IPS DF 19.7 (cell line): ENCODE data around the gene SMURF2.
"Not testable (repeated sequence)": the region's sequence is repeated elsewhere in the genome, so short reads cannot be mapped to it uniquely, and the experiment has no call there.

Source experiments
- DNase-seq: peaks from one replicate; pipeline ENCODE4 v3.0.0-alpha.2; 2013; ENCODE audit warnings: low read depth, low spot score

Gene SMURF2

DNA sequence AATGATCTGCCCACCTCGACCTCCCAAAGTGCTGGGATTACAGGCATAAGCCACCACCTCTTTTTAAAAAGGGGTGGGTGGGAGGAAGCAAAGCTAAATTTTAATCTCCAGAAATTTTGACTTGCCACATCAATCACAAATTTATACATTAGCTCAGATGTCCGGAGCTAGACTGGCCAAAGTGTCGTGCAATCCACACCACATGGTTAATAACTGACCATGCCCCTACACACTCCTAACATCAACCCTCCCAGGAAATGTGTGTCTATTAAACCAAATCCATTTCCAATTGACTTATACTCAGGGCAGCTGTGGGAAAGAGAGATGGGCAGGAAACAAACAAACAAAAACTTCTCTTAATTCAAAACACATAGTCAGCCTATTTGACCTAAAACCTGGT is 29.9 kb downstream of the SMURF2 start:
- DNase-seq = no peak

DNA sequence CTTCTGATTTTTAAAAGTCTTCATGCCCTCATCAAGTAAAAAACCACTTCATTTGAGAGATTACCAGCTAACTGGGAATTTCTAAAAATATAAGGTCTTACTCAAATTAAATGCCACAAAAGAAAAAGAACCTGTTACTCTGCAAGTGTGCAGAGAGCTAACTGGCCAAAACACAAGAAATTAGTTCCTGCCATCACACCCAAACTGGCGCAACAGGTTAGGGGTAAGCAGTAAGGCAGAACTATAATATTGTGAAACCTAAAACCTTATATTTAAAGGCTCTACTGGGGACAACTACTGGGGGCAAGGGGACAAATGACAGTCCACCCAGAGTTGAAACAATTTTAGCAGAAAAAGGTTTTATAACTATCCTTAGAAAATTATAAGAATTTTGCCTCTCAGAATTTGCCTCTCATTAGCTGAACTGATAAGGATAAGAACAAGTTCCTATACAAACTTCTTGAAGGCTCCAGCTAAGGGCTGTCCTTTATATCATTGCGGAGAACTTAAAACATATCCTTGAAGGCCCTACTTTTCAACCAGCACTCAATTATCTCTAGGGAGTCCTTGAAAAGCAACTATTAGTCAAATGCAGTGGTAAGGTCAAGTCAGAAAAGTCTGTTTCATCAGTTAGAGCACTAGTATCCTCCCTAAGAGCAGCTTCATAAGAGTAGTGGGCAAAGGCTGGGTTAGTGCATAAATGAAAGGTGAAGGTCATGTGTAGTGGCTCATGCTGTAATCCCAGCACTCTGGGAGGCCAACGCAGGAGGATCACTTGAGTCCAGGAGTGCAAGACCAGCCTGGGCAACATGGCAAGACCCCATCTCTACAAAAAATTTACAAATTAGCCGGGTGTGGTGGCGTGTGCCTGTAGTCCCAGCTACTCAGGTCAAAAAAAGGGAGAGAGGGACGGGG is 31.5 kb downstream of the SMURF2 start:
- DNase-seq = no peak

DNA sequence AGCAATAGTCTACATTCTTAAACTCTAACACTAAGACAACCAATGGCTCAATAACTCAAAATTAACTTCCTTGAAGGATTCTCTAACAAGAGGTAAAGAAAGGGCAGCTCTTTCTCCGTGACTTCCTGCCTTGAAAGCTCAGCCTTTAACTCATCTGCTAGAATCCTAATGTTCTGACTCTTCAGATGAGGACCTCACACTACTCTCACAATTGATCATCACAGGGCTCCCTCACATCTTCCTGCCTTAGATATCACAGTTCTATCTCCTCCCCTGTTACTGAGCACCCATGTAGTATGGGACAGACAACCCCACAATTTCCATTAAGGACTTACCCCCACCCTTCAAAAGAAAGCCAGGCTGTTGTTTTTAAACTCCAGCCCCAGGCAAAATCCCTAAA is 33.5 kb downstream of the SMURF2 start:
- DNase-seq = no peak

DNA sequence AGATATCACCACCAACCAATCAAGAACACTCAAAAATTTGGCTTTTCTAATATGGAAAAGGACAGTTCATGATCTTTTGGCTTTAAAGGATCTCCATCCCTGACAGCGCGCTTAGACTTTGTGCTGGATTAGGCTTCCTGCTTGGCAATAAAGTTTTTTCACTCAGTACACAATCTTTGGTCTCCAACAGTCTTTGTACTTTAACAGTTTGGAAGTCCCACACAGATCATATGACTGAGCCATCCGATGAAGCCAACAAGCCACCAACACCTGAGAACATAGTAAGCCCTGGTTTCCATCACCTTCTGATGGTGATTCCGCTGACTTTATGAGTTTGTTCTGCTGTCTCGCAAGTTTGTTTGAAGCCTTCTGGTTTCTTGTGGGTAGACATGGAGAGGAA is 34.3 kb downstream of the SMURF2 start:
- no peak for DNase-seq

DNA sequence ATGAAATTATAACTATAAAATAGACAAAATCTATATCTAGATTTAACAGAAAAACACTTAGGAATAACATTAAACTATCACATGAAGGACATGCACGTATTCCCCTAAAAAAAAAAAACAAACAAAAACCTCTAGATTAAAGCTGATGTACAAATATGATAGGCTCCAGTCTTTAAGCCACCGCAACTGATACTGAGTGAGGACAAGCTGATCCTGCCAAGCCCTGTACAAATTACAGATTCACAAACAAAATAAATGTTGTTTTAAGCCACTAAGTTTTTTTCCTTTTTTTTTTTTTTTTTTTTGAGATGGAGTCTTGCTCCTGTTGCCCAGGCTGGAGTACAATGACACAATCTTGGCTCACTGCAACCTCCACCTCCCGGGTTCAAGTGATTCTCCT is 35.3 kb downstream of the SMURF2 start:
- no peak for DNase-seq

DNA sequence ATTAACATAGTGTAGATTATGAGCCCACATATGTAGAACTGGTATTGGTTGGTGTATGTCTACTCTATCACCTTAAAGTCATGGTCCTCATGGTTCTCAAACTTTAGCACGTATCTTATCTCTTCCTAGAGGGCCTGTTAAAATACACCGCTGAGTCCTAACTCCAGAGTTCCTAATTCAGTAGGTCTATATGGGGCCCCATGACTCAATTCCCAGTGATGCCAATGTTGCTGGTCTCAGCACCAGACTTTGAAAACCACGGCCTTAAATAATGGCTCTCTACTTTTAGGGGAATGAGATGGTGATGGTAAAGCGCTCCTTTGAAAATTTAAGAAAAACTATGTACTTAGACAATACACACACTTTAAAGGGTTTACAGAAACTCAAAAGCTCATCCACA is 36.6 kb downstream of the SMURF2 start:
- DNase-seq = no peak

DNA sequence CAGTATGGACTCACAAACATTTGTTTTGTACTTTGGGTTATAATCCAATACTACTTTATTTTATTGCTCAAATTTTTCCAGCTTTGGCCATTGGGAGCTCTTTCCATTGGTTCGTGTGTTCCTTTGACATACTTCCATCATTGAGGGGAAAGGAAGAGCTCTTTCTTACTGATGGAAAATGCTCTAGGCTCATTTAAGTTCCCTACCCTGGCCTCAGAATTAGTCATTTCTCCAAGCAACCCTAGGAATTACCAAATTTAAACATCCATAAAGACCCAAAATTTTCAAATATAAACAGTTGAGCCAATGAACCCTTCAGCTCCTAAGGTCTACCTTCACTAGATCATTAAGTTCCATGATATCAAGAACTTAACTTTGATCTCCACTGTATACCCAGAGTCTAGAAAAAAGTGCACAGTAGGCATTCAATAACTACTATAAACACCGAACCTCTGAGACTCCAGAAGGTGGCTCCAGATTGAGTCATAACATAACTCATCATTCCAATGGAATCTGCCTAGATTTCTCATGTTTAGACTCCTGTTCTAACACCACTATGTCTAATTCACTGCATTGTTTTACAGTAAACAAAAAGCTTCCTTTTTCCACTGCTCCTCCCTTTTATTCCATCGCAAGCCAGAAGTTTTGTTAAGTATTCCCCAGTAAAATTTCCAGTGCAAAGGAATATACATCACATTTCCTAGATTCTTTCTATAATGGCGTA is 39.0 kb downstream of the SMURF2 start:
- DNase-seq = no peak

DNA sequence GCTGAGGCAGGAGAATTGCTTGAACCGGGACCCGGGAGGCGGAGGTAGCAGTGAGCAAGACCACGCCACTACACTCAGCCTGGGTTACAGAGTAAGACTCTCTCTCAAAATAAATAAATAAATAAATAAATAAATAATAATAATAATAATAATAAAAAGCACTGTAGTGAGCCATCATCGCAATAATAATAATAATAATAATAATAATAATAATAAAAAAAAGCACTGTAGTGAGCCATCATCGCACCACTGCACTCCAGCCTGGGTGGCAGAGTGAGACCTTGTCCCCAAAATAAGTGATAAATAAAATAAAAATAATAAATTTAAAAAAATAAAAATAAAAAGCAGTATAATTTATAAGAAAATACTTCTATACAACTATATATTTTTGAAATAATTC is 40.3 kb downstream of the SMURF2 start:
- DNase-seq = no peak

DNA sequence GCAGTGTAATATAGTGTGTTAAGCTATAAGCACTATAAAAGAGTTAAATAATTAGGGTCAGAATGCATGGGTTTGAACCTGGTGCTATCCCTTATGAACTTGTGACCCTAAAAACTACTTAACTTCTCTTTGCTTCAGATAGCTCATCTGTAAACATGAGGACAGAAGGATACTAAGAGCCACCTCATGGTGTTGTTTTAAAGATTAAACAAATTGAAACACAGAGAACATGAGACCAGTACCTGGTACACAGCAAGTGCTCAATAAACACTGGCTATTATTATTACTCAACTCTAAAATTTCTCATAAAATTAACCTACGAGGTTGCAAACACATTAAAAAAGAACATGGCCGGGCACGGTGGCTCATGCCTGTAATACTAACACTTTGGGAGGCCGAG is 43.3 kb downstream of the SMURF2 start:
- no peak for DNase-seq

DNA sequence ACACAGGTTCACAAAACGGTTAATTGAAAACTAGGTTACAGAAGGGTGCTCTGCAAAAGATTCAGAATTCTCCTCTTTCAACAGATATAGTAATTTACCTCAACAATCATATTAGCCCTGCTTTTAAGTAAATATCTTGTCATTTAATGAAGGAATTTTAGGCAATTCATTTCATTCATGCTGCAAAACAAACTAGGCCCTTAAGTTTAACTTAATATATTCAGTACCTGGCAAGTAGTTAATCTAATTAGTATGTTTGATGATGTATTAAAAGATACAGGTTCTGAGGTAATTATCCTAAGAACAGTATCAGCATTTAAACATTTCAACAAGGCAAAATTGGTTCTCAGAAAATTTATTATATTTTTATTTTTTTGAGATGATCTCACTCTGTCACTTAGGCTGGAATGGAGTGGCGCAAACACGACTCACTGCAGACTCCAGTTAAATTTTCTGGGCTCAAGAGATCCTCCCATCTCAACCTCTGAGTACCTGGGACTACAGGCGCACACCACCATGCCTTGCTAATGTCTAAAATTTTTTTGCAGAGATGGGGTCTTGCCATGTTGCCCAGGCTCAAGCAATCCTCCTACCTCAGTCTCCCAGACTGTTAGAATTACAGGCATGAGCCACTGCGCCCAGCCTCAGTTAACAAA is 44.9 kb downstream of the SMURF2 start:
- no peak for DNase-seq

DNA sequence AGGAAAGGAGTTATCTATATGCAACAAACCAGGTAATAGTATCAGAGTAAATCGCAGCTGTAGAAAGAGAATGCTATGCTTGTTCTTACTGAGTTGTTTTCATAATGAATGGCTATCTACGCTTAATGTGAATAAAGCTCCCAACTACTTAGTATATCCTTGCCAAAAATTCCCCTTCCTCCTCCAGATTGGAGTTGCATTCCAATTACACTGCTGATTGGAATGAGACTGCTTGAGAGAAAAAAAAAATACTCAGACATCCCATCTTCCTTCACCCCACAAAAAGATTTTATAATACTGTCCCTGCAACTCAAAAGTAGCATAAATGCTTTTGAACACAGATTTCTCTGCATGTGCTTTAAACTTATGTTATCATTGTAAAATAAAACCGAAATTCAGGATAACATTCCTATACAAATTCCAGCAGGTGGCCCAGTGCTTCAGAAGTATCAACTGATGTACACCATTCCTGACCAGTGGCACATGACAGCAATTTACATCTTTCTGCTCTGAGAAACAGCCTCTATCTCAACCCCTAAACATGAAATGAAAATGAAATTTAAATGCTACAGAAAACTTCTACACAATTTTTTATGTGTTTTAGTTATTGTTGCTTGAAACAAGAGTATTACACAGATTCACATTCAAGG is 47.0 kb downstream of the SMURF2 start:
- no peak for DNase-seq

DNA sequence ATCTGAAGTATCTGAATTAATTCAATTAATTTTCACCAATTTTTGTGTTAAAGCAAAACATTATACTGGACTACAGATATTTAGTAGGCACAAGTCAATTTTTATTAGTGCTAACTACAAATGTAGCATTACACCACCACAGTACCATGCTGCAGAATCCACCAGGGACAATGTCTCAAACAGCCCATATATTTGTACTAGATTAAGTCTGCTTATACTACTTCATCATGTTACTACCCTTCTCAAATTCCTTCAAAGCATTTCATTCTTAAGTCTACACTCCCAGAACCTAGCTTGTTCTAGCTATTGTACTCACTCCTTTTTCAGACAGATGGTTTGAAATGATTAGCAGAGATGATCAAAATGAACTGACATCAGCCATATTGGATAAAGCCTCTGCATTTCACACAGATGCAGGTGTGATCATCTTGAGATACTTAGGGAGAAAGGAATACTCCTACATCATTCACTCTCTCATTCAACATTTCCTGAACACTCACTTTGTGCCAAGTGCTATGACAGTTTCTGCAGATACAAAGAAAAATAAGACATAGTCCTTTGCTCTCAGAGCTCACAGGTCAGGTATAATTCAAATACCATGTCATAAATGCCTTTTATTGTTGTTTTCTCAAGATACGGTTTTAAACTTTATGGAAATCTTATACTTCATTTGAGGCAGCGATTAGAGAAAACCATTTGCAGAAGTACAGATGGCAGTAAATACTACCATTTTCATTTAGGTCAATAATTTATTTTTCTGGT is 47.7 kb downstream of the SMURF2 start:
- no peak for DNase-seq

DNA sequence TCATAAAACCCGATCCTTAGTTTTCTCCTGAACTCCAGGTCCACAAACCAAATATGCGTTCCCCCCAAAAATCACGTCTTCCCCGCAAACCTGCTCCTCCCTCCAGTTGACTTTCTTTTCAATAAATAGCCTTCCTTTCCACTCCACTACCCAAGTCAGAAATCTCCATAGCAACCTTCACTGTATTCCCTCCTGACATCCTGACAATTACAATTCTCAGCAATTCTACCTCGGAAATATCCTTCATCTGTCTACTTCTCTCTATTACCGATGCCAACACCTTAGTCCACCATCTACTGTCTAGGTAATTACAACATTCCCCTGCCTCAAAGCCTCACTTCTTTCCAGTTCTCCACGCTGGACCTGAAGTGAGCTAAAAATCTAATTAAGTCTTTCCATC is 50.7 kb downstream of the SMURF2 start:
- no peak for DNase-seq

DNA sequence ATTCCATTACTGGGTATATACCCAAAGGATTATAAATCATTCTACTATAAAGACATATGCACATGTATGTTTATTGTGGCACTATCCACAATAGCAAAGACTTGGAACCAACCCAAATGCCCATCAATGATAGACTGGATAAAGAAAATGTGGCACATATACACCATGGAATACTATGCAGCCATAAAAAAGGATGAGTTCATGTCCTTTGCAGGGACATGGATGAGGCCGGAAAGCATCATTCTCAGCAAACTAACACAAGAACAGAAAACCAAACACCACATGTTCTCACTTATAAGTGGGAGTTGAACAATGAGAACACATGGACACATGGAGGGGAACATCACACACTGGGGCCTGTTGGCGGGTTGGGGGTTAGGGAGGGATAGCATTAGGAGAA is 51.9 kb downstream of the SMURF2 start:
- DNase-seq = not testable (repeated sequence)

DNA sequence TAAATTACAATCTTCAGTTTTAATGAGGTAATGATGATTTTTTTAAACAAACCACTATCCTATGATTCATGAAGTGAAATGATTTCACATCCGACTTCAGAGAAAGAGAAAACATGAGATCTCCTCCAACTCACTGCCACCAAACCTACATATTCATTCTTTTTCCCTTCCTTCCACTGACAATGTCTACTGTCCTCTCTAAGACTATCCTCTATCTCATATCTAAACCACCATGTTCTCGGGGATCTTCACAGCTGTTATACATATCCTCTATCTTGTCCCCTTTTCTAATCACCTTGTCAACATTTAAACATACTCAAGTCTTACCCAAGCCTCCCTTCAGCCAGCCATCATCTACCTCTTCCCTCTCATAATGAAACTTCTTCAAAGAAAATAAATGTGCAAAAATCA is 53.5 kb downstream of the SMURF2 start:
- DNase-seq = no peak

DNA sequence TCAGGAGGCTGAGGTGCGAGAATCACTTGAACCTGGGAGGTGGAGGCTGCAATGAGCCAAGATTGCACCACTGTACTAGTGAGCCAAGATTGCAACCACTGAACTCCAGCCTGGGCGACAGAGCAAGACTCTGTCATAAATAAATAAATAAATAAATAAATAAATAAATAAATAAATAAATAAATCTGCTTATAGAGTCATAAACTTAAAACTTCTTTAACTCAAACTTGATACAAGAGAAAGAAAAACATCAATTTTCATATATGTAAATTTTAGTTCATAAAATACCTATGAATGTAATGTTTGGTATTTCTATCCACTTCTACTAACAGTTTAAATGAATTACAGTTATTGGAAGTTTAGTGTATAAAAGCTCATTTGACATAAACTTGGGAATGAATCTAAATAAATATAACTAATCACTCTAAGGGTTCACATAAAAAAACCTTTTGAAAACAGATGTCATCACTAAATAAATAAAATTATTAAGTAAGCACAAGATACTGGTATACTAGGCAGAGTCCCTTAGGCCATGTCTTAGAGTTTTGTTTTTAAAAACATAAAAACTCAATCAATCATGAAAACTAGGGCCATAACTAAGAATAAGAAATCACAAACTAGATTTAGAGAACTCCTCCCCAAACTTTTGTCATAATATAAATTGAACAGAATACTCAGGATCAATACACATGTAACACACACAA is 54.1 kb downstream of the SMURF2 start:
- no peak for DNase-seq

DNA sequence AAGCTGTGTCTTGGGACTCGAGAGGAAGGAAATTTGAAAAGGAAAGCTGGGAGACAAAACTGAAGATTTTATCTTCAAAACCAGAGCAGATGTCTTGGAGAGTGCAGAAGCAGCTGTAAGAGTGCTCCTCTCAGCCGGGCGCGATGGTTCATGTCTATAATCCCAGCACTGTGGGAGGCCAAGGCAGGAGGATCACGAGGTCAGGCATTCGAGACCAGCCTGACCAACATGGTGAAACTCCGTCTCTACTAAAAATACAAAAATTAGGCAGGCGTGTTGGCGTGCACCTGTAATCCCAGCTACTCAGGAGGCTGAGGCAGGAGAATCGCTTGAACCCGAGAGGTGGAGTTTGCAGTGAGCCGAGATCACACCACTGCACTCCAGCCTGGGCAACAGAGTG is 57.6 kb downstream of the SMURF2 start:
- DNase-seq = not testable (repeated sequence)

DNA sequence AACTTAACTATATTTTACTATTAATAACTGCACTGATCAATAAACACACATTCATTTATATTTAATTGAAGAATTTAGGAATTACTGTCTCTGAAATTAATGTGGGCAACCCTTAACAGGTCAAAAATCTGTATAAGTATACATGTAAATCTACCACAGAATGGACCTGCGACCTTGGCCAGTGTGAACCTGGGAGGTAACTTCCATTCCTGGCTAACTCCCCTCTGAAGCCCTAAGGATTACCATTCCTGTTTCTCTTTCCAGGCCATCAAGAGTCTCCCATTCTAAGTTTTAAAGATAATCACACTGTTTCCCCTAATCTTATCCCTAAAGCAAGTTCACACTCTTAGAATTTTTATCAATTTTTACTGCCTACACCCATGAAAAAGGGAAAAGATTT is 58.1 kb downstream of the SMURF2 start:
- no peak for DNase-seq

DNA sequence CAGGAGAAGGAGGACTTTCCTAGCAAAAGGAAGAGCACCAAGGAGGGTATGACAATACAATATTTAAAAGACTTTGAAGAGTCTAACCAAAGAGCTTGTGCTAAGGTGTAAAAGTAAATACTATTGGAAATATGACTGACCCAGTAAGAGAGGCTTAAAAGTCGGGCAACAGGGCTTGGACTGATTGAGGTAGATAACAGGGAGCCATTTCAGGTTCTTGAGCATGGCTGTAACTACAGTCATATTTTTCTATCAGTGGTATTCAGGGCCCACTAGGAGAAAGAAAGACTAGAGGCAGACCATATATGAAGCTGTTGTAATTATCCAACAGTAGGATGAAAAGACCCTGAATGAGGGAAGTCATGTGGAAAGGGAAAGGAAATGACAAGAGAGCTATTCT is 62.3 kb downstream of the SMURF2 start:
- no peak for DNase-seq

DNA sequence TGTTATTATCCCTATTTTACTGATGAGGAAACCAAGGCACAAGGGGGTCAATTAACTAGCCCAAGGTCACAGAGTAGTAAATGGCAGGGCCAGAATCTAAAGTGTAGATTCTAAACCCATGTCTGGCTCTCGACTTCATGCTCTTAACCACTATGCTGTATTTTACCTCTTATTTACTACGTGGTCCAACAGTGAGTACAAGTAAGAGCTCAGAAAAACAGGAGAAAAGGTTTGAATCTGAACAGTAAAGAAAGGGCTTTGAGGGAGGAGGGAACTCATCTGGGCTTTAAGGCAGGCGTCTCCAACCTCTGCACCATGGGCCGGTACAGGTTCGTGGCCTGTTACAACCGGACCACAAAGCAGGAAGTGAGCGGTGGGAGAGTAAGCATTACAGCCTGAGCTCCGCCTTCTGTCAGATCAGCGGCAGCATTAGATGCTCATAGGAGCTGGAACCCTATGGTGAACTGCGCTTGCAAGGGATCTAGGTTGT is 62.9 kb downstream of the SMURF2 start:
- no peak for DNase-seq
